BLaER1 (cell line): ENCODE results near the gene GDI2.

Experiments used
- H3K27ac ChIP-seq: shearing (Covaris generic); formaldehyde crosslinking; 2 replicates; pipeline ENCODE4 v1.8.1; 2022
- H3K27me3 ChIP-seq: shearing (Covaris generic); formaldehyde crosslinking; 2 replicates; pipeline ENCODE4 v1.8.1; 2022
- H3K36me3 ChIP-seq: shearing (Covaris generic); formaldehyde crosslinking; 2 replicates; pipeline ENCODE4 v1.8.1; 2022
- H3K4me1 ChIP-seq: shearing (Covaris generic); formaldehyde crosslinking; 2 replicates; pipeline ENCODE4 v1.8.1; 2022
- H3K4me2 ChIP-seq: shearing (Covaris generic); formaldehyde crosslinking; 2 replicates; pipeline ENCODE4 v1.8.1; 2022
- H3K4me3 ChIP-seq: shearing (Covaris generic); formaldehyde crosslinking; 2 replicates; pipeline ENCODE4 v1.8.1; 2022
- H3K9ac ChIP-seq: shearing (Covaris generic); formaldehyde crosslinking; 2 replicates; pipeline ENCODE4 v1.8.1; 2022
- H3K9me3 ChIP-seq: shearing (Covaris generic); formaldehyde crosslinking; 2 replicates; pipeline ENCODE4 v1.8.1; 2022
- H4K20me1 ChIP-seq: shearing (Covaris generic); formaldehyde crosslinking; 2 replicates; pipeline ENCODE4 v1.8.1; 2022
- Cebpa-rat ChIP-seq: shearing (Covaris generic); IDR thresholded peaks from 2 replicates; pipeline ENCODE4 v1.8.1; 2022

GDI2 gene

DNA sequence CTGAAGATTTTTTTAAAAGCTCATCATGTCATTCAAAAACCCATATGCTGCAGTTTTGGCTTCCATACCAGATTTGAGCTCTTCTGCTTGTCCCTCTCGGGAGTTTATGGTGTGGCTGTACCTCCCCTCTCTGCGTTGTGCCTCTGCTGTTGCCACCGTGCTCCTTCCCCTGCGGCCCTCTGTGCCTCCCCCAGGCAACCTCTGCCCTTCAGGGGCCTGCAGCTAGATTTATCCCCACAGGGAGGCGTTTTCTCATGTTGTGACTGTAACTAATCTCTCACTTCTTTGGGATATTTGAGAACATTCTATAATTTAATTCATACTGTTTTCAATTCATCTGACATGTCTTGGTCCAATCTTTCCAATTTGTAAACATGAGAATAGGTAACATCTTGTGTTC, 75.9 kb downstream of the GDI2 start:
- peaks cover 18% of the 10 kb centered on the region; the same call in 1 of the 2 replicates for H4K20me1 ChIP-seq

GRCh38 chr10:5736591-5736990, 76.6 kb downstream of the GDI2 start:
- no peak overlapping the region for H3K4me2 ChIP-seq
- peaks cover 25% of the 10 kb centered on the region; the same call in 1 of the 2 replicates for H4K20me1 ChIP-seq
- H3K9ac ChIP-seq = no peak overlapping the region
- H3K4me3 ChIP-seq = no peak overlapping the region
- peaks cover 62% of the 10 kb centered on the region for H3K36me3 ChIP-seq
- TF ChIP-seq Cebpa-rat = no peak
- no peaks in the 10 kb centered on the region for H3K27me3 ChIP-seq
- peaks cover 15% of the 10 kb centered on the region for H3K4me1 ChIP-seq
- no peak overlapping the region for H3K27ac ChIP-seq
- H3K9me3 ChIP-seq = no peaks in the 10 kb centered on the region

More for the DNA sequence above, 75.9 kb downstream of the GDI2 start:
- H3K27me3 ChIP-seq = no peaks in the 10 kb centered on the region
- H3K9ac ChIP-seq = no peak overlapping the region
- TF ChIP-seq Cebpa-rat = no peak
- H3K4me3 ChIP-seq = no peak overlapping the region
- H3K4me1 ChIP-seq = peaks cover 15% of the 10 kb centered on the region
- H3K4me2 ChIP-seq = no peak overlapping the region
- H3K9me3 ChIP-seq = no peaks in the 10 kb centered on the region
- peaks cover 62% of the 10 kb centered on the region for H3K36me3 ChIP-seq
- no peak overlapping the region for H3K27ac ChIP-seq

GRCh38 chr10:5735119-5735518, 78.1 kb downstream of the GDI2 start:
- no peak overlapping the region for H3K4me3 ChIP-seq
- no peaks in the 10 kb centered on the region for H3K27me3 ChIP-seq
- peaks cover 7% of the 10 kb centered on the region for H3K4me1 ChIP-seq
- TF ChIP-seq Cebpa-rat = no peak
- no peaks in the 10 kb centered on the region for H3K9me3 ChIP-seq
- peaks cover 26% of the 10 kb centered on the region; the same call in 1 of the 2 replicates for H4K20me1 ChIP-seq
- no peak overlapping the region for H3K4me2 ChIP-seq
- H3K27ac ChIP-seq = no peak overlapping the region
- peaks cover 62% of the 10 kb centered on the region for H3K36me3 ChIP-seq
- H3K9ac ChIP-seq = no peak overlapping the region

DNA sequence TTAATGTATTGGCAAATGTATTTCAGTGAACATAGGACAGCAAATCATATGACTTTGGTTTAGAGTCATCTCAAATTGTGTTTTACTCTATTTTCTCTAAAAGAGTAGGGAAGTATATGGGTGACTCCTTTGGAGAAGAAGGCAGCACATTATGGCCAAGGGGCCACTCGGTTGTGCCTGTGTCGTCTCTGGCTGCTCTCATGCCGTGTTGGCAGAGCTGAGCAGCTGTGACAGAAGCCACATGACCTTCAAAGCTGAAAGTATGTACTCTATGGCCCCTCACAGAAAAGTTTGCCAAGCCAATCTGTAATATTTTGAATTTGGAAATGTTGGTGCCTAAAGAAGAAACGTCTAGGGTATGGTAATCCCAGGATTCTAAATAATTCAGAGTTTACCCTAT, 81.1 kb downstream of the GDI2 start:
- no peak for TF ChIP-seq Cebpa-rat
- no peak overlapping the region for H3K4me3 ChIP-seq
- peaks cover 26% of the 10 kb centered on the region; the same call in 1 of the 2 replicates for H4K20me1 ChIP-seq
- H3K27ac ChIP-seq = no peak overlapping the region
- no peak overlapping the region for H3K4me2 ChIP-seq
- peaks cover 69% of the 10 kb centered on the region for H3K36me3 ChIP-seq
- H3K9me3 ChIP-seq = no peaks in the 10 kb centered on the region
- H3K27me3 ChIP-seq = no peaks in the 10 kb centered on the region
- H3K9ac ChIP-seq = no peak overlapping the region
- peaks cover 4% of the 10 kb centered on the region for H3K4me1 ChIP-seq

- Histone ChIP-seq H3K4me3 (no peak overlapping the region), H3K27me3 (no peaks in the 10 kb centered on the region), H4K20me1 (peaks cover 26% of the 10 kb centered on the region; the same call in 1 of the 2 replicates), H3K36me3 (peaks cover 75% of the 10 kb centered on the region), H3K9me3 (no peaks in the 10 kb centered on the region), H3K4me1 (no peaks in the 10 kb centered on the region), H3K4me2 (no peak overlapping the region), H3K9ac (no peak overlapping the region), H3K27ac (no peak overlapping the region)
- no peak for TF ChIP-seq Cebpa-rat
Observed at GRCh38 chr10:5731559-5731958, 81.7 kb downstream of the GDI2 start.

GRCh38 chr10:5730766-5731165, 82.5 kb downstream of the GDI2 start:
- Histone ChIP-seq H3K27ac (no peak overlapping the region), H3K4me2 (no peak overlapping the region), H3K9me3 (no peaks in the 10 kb centered on the region), H3K36me3 (peaks cover 73% of the 10 kb centered on the region), H3K27me3 (no peaks in the 10 kb centered on the region), H3K4me1 (no peaks in the 10 kb centered on the region), H4K20me1 (peaks cover 26% of the 10 kb centered on the region; the same call in 1 of the 2 replicates), H3K9ac (no peak overlapping the region), H3K4me3 (no peak overlapping the region)
- TF ChIP-seq Cebpa-rat = no peak

DNA sequence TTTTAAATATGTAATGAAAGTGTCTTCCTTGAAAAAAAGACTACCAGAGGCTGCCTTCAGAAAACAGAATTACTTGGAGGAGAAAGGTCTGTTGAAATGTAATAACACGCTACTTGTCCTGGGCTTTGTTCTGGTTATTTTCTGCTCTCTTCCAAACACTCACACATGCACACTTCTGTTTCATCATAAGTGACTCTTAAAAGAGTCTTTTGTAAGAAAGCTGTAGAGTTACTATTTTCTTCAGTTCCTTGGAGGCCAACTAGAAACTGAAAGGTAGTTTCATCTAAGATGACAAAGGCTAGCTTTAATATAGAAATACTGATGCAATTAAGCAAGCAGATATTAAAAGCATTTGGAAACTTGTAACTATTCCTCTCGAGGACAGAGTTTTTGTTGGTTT, 89.5 kb downstream of the GDI2 start:
- Histone ChIP-seq H3K27me3 (no peaks in the 10 kb centered on the region), H3K9me3 (no peaks in the 10 kb centered on the region), H3K4me3 (no peak overlapping the region), H4K20me1 (peaks cover 6% of the 10 kb centered on the region; the same call in 1 of the 2 replicates), H3K36me3 (peaks cover 71% of the 10 kb centered on the region), H3K4me2 (no peak overlapping the region), H3K9ac (no peak overlapping the region), H3K4me1 (no peaks in the 10 kb centered on the region), H3K27ac (no peak overlapping the region)
- TF ChIP-seq Cebpa-rat = no peak

DNA sequence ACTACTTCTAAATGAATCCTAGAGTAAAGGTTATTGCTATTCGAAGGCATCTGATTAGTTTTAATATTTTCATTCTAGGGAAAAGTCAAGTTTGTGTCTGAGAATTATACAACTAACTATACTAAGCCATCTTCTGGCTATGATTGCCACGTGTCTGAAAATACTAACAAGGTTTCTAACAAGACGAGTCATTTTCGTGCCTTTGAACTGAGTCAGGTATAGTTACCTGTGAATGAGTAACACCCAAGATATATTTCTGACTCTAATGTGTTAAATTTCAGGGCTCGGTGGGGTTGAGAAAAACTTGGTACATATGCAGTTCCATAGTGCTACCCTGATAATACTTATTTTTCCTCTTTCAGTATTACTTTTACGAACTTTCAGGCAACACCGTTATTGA, 93.1 kb downstream of the GDI2 start:
- Histone ChIP-seq H3K4me1 (no peaks in the 10 kb centered on the region), H3K36me3 (peaks cover 39% of the 10 kb centered on the region), H3K9ac (no peak overlapping the region), H3K4me3 (no peak overlapping the region), H3K4me2 (no peak overlapping the region), H3K9me3 (no peaks in the 10 kb centered on the region), H3K27me3 (no peaks in the 10 kb centered on the region), H4K20me1 (peaks cover 23% of the 10 kb centered on the region), H3K27ac (no peak overlapping the region)
- TF ChIP-seq Cebpa-rat = no peak

DNA sequence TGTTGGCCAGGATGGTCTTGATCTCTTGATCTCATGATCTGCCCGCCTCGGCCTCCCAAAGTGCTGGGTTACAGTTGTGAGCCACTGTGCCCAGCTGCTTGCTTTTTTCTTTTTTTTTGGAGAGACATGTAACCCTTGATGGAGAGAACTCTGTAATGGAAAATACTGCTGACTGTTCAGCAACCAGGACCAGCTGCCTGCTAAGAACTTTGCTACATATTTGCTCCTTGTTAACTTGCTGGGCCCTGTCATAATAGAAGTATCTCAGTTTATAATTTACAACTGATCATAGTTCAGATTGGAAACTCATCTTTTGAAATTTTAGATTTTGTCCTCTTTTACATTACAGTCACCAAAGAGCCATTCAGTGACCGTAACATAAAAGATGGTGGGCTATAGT, 93.7 kb downstream of the GDI2 start:
- Histone ChIP-seq H3K9ac (no peak overlapping the region), H3K27ac (no peak overlapping the region), H3K4me2 (no peak overlapping the region), H3K36me3 (peaks cover 36% of the 10 kb centered on the region), H4K20me1 (peaks cover 30% of the 10 kb centered on the region), H3K4me3 (no peak overlapping the region), H3K27me3 (no peaks in the 10 kb centered on the region), H3K9me3 (no peaks in the 10 kb centered on the region), H3K4me1 (no peaks in the 10 kb centered on the region)
- no peak for TF ChIP-seq Cebpa-rat
